KOPT-K1 (cell line): ENCODE results near the gene ANKRD13B.

ENCODE experiments used
- H3K27ac ChIP-seq: fragments of 200-600 bp; sonication (generic); 2 replicates; pipeline ENCODE4 v1.5.1; 2016; ENCODE audit warnings: antibody characterized with exemption, mild to moderate bottlenecking, low read depth, low read length; ENCODE audit not compliant: poor library complexity, severe bottlenecking
- H3K36me3 ChIP-seq: fragments of 200-600 bp; sonication (generic); 2 replicates; pipeline ENCODE4 v1.5.1; 2017; ENCODE audit warnings: antibody characterized with exemption, mild to moderate bottlenecking, low read length, moderate library complexity; ENCODE audit not compliant: insufficient read depth
- H3K9me3 ChIP-seq: fragments of 200-600 bp; sonication (generic); 2 replicates; pipeline ENCODE4 v1.5.1; 2017; ENCODE audit warnings: antibody characterized with exemption, low read length, mild to moderate bottlenecking; ENCODE audit not compliant: insufficient read depth, poor library complexity, severe bottlenecking

ANKRD13B gene

DNA sequence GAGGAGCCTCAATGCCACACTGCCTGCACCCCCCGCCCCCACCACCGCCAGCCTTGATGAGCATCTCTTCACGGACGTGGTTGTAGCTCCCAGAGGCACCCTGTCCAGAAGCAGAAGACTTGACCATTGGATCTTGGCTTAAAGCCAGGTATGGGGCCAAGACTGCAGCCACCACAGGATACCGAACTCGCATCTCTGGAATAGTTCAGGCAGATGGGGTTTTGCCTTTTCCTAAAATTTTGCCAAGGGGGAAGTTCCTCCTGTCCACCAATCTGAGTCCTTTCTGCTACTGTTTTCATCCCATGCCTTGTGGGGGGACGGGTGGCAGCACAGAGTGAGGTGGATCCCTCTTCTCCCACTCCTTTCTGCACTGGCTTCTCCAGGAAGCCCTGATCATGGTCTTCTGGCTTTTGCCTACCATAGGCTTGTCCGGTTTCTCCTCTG, 28.8 kb downstream of the ANKRD13B start:
- peaks cover 13% of the 10 kb centered on the region for H3K36me3 ChIP-seq
- no peaks in the 10 kb centered on the region for H3K9me3 ChIP-seq
- H3K27ac ChIP-seq = no peak overlapping the region

DNA sequence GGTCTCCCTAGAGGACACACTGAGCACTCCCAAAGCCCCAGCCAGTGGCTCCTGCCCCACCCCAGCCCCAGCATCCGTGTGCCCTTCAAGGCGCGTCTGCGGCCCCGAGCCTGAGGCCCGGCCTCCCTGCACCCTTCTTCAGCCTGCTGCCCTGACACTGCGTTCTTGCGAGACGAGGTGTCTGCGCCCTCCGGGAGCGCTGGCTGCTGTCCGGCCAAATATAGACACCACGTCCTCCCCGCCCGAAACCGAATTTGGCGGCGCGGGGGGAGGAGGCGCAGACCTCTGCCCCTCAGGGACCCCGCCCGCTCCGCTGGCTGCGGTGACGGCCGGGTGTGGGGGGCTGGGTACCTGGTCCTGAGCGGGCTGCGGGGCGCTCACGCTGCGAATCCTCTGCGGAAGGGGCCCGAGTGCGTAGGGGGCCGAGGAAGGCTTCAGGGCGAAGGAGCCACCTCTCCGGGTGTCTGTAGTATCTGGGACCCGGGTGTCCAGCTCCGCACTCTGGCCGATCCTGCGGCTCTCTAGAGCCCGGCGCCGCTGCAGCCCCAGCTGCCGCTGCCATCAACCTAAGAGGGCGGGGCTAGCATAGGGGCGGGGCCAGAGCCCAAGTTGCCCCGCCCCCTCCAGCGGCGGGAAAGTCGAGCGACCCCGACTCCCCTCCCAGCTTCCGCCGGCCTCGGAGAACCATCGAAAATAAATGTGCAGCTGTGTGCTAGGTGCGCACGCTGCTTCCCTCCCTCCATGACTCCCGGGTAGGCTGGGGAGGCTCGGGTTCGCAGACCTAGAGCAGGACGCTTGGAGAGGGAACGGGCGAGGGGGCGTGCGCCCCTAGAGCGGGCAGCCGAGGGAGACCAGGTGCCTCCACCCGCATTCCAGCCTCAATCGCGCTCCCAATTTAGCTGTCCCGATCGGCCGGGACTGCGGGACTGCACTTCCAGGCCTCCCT, 29.7 kb downstream of the ANKRD13B start, which contains the start of gene CORO6:
TSS of gene CORO6 (minus strand) at position 576 of the 946 bp plus-strand sequence. CDS start 1,491 bp downstream, outside the sequence.
- Histone ChIP-seq H3K36me3 (peaks cover 19% of the 10 kb centered on the region), H3K27ac (peak within 1 kb of the TSS; percentile 54), H3K9me3 (no peaks in the 10 kb centered on the region)

DNA sequence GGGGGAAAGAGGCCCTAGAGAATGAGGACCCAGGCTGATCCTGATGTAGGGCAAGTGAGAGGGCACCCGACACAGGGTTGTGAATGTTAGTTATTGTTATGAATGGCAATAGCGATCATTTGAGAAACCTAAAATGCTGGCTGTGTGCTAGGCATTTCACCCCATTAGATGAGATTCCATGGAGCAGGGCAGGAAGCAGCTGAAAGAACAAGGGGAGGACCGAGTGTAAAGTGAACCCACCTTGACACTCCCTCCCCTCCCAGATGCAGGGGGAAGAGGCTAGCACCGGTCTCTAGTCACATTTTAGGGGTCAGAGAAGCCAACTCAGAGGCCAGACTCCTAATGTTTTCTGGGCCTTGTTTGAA, 30.3 kb downstream of the ANKRD13B start:
- no peaks in the 10 kb centered on the region for H3K9me3 ChIP-seq
- peaks cover 25% of the 10 kb centered on the region for H3K36me3 ChIP-seq
- peak overlapping the region; percentile 54 for H3K27ac ChIP-seq

DNA sequence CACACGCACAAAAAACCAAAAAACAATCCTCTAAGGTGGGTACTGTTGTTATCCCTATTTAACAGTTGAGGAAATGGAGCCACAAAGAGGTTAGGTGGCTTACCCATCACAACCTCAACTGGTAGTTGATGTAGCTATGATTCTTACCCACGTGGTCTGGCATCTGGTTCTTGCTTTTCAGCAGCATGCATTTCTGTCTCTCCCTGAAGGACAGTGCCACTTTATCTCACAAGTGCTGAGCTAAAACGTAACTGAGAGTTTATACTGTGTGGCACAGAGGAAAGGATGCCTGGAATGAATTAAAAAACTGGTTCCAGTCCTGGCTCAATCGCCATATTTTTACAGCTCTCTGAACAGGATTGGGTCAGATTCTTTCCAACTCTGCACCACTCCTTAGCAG, 31.7 kb downstream of the ANKRD13B start:
- no peaks in the 10 kb centered on the region for H3K9me3 ChIP-seq
- no peak overlapping the region for H3K27ac ChIP-seq
- peaks cover 38% of the 10 kb centered on the region for H3K36me3 ChIP-seq

DNA sequence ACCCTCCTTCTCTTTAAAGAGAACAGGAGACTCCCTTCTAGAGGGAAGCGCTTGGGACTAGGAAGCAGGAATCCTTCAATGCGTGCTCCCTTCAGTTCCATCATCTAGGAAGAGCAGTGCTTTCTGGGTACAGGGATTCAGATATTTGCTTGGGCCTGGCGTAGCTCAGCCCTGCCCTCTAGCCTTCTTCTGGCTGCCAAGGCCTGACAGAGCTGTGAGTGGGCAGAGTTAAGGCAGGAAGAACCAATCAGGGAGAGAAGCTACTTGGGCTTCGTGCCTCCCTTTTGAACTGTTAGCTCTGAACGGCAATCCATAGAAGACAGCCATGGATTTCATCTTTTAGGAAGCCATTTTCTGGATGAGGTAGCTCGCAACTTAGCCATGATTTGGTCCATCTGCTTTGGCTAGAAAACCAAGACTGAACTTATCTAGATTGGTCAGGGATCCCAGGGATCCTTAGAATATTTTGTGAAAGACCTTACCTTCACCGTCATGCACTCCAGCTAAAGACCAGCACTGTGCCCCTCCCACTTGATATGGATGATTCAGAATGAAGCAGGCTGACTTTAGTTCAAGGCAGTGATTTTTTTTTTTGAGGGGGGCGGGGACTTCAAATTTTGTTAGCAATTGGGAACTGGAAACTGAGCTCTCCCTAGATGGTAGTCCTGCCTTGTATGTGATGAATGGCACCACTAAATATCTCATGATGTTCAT, 32.3 kb downstream of the ANKRD13B start:
- H3K36me3 ChIP-seq = peaks cover 44% of the 10 kb centered on the region
- no peaks in the 10 kb centered on the region for H3K9me3 ChIP-seq
- no peak overlapping the region for H3K27ac ChIP-seq

DNA sequence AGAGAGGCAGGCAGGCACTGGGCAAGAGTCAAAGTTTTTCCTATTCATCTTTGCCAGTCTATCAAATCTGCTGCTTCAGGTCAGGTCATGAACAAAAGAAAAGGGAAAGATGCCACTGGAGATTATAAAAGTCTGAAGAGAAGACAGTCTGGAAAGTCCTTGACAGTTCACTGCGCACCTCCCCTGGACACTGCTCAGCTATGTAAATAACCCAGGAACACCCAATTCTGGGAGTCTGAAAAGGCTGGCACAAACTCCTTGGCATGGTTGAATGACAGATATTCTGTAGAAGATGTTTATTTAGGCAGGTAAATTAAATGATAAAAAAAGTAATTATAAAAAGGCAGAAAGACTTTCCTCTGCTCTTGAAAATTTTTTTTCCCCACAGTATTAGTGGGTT, 35.0 kb downstream of the ANKRD13B start:
- H3K27ac ChIP-seq = no peak overlapping the region
- H3K36me3 ChIP-seq = peaks cover 71% of the 10 kb centered on the region
- no peaks in the 10 kb centered on the region for H3K9me3 ChIP-seq

DNA sequence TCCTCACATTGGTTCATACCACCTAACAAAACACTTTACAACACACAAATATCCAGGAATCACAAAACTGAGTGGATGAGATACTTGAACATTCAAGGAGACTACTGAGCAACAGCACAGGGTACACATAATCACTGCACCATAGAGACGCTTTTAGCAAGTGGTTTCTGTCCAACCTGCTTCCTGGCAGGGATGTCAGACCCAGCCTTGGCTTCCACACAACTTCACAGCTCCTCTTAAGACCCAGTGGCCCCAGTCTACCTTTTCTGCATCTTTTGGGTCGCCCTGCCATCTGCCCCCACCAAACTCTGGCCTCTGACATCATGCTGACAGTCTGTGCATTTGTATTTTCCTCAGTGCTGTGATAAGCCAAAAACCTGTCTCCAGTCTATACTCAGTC, 35.7 kb downstream of the ANKRD13B start:
- no peaks in the 10 kb centered on the region for H3K9me3 ChIP-seq
- peaks cover 77% of the 10 kb centered on the region for H3K36me3 ChIP-seq
- no peak overlapping the region for H3K27ac ChIP-seq

DNA sequence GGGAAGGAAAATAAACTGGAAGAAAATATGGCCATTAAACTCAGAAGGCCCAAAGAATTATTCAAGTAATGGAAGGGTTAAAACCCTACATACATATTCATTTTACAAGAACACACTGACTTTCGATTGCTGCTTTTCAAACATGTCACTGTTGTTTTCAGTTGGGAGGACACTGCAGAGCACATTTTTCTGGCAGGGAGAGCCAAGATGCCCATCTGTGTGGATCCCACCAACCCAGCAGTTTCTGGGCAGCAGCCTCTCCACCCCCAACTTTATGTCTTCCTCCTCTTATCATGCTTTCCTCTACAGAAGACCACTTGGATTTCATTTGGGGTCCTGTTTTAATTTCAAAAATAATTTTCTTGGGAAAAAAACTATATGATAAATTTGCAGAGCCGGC, 36.9 kb downstream of the ANKRD13B start:
- Histone ChIP-seq H3K27ac (no peak overlapping the region), H3K36me3 (peaks cover 88% of the 10 kb centered on the region), H3K9me3 (no peaks in the 10 kb centered on the region)

DNA sequence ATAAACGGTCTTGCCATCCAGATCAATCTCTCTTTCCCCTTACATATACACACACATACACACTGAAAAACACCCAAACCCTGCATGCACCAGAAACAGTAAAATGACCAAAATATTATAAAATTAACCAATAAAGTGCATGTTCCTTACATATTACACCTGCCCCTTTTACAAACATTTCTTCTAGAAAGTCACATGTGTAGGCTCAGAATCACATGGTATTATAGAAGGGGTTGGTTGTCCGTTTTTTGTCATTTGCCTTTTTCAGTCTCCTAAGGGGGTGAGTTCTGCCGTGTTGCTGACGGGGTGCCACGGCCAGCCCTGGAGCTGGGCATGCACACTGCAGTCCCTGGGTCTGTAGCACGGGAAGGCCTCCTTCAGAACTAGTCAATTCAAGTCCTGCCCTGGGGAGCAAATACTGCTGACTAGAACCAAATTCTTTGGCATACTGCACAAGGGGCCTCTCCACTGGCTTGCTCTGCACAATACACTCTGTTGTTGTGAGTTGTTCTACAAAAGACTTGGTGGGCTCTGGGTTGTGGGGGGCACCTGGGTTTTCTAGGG, 37.8 kb downstream of the ANKRD13B start:
- Histone ChIP-seq H3K9me3 (no peaks in the 10 kb centered on the region), H3K27ac (no peak overlapping the region), H3K36me3 (peaks cover 93% of the 10 kb centered on the region)

DNA sequence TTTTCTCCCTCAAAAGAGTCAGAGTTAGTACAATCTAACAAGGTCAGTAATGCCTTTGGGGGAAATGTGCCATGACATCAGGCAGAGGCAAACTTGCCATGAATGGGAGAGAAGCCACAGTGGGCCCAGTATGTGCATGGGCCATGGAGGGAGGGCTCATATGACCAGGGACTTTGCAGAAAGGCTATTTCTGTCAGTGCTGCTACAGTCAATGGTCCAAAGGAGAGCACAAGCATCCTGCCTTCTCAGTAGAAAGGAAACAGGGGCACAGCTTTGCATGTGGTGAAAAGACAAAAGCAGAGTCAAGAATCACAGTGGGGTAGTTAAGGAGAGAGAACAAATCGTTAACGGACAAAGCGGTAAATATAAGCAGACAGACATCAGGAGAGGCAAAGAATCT, 41.0 kb downstream of the ANKRD13B start:
- Histone ChIP-seq H3K9me3 (no peaks in the 10 kb centered on the region), H3K27ac (no peak overlapping the region), H3K36me3 (peaks cover 84% of the 10 kb centered on the region)

DNA sequence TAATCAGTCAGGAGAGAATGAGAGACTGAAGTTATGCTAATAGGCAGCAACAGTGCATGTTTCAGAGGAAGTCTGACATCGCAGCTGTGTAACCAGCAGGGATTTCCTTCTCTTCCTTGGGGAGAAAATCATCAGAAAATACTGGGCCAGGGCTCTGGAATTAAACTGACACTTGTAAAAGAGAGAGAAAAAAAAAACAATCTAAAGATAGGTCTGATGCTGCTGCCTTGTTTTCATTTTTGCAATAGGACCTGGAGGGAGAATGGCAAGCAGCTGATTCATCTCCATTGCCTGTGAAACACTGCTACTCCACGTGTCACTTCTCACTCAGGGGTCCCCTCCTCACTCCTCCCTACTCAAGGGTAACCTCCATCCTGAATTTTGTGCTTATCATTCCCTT, 47.5 kb downstream of the ANKRD13B start:
- H3K27ac ChIP-seq = no peak overlapping the region
- peaks cover 69% of the 10 kb centered on the region for H3K36me3 ChIP-seq
- H3K9me3 ChIP-seq = no peaks in the 10 kb centered on the region

DNA sequence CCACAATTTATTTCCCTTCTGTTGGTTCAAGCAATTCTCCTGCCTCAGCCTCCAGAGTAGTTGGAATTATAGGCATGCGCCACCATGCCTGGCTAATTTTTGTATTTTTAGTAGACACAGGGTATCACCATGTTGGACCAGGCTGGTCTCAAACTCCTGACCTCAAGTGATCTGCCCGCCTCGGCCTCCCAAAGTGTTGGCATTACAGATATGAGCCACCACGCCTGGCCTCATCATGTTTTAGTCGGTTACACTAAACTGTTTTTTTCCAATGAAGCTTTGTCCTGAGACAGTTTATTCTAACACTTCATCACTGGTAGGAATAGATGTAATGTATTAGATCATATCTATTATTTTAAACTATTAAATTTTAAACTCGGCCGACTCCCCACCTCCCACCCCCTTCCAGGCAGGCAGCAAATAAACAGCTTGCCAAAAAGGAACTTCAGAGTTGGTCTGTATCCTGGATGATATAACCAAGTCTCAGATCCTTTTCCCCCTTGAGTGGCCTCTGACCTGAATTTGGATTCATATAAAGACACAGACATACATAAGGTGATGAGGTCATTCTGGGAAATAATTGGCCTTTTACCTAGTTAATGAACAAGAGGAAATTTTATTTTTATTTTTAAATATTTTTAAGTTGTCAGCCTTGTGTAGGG, 48.2 kb downstream of the ANKRD13B start:
- Histone ChIP-seq H3K9me3 (no peaks in the 10 kb centered on the region), H3K27ac (no peak overlapping the region), H3K36me3 (peaks cover 69% of the 10 kb centered on the region)

DNA sequence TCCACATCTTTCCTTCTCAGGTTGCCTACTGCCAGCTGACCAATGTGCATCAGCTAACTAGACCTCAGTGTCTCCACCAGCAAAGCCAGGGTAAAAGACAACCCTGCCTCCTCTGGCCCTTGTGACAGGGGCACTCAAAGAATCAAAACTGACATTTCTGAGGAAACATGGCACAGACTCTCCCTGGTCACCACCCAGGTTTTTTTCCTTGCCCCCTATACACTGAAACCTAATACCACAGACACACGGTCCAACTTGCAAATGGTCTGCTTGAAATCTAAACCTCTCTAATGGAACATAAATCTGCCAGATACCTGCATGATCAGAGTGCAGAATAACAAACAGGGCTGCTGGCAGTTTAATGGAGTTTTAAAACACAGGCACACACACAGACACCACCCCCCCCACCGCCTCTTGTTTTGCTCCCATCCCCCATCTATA, 49.3 kb downstream of the ANKRD13B start:
- H3K27ac ChIP-seq = no peak overlapping the region
- H3K9me3 ChIP-seq = no peaks in the 10 kb centered on the region
- peaks cover 67% of the 10 kb centered on the region for H3K36me3 ChIP-seq

DNA sequence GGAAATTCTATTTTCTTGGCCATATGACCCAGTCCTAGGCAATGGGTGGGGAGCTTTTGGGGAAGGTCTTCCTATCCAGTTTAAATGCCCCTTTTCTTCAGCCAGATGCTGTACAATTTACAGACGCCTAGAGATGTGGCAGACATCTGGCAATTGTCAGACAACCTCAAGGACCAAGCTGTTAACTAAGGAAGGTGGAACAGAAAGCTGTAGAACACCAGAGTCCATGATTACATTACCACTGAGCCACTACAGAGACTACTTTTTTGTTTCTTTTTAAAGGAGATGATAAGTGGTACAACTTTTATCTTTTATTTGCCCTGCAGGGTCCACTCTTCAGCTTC, 50.9 kb downstream of the ANKRD13B start:
- Histone ChIP-seq H3K36me3 (peaks cover 80% of the 10 kb centered on the region), H3K27ac (no peak overlapping the region), H3K9me3 (no peaks in the 10 kb centered on the region)
